Measurements from ENCODE around the gene ASTN2. TPM values are rescaled to one million over a fixed set of nuclear protein-coding genes. Genes with fewer than 3 reads are reported as not detected.

The ASTN2 gene
- total and polyA plus RNA-seq, 2 donors (not counting 3 experiments of a cell fraction or from before 2014, with no cell fraction given): 1.0 to 1.9 TPM

GRCh38 chr9:116900007-116900367 lies 514.9 kb downstream of the ASTN2 start:
- Histone ChIP-seq H2AFZ (ENCODE audit: low read depth, low read length) (no peak overlapping the region), H3K27ac (ENCODE audit: insufficient read depth, low read depth, low read length) (no peak overlapping the region), H3K36me3 (ENCODE audit: control insufficient read depth in 2 of 2, extremely low read depth in 1 of 2, insufficient read depth in 2 of 2, low read length in 2 of 2) (no peaks in the 10 kb centered on the region), H4K20me1 (replicated peaks; ENCODE audit: control insufficient read depth, extremely low read depth, insufficient read depth, low read length) (no peaks in the 10 kb centered on the region), H3K4me1 (ENCODE audit: control insufficient read depth, extremely low read depth, insufficient read depth, low read length) (no peaks in the 10 kb centered on the region), H3K9me1 (replicated peaks; ENCODE audit: control insufficient read depth, extremely low read depth, insufficient read depth, low read length) (no peaks in the 10 kb centered on the region), H3K9me3 (replicated peaks; ENCODE audit: control insufficient read depth, insufficient read depth, low read length) (peaks cover 1% of the 10 kb centered on the region), H3K4me3 (replicated peaks in 1 of 3; ENCODE audit: insufficient read depth in 1 of 3, low read depth in 1 of 3, low read length in 3 of 3) (no peak overlapping the region), H3K79me2 (ENCODE audit: control insufficient read depth, insufficient read depth, low read length) (no peaks in the 10 kb centered on the region), H3K9ac (replicated peaks; ENCODE audit: extremely low read depth, insufficient read depth, low read length) (no peak overlapping the region), H3K4me2 (ENCODE audit: insufficient read depth, low read length) (no peak overlapping the region), H3K27me3 (ENCODE audit: control insufficient read depth in 2 of 2, insufficient read depth in 2 of 2, low read length in 2 of 2) (no peaks in the 10 kb centered on the region)
- FAIRE-seq (no peak), DNase-seq (ENCODE audit: low read depth, low spot score) (no peak)
- CTCF ChIA-PET: no interaction called here
- intact Hi-C loops (cut with micrococcal nuclease) (no loop called here), dilution Hi-C loops (cut with MboI; ENCODE audit: extremely low pct_ligation_motif_present, low sequenced_read_pairs) (no loop called here)
- TF ChIP-seq POLR2AphosphoS5 (IDR thresholded peaks at IDR 0.05; ENCODE audit: insufficient read depth, low read depth, low read length) (no peak), MYC (IDR thresholded peaks at IDR 0.05; ENCODE audit: low read depth, low read length) (no peak), GATA2 (IDR thresholded peaks at IDR 0.05; ENCODE audit: insufficient read depth, insufficient read length, low read depth, low read length) (no peak), FOS (IDR thresholded peaks at IDR 0.05; ENCODE audit: borderline replicate concordance, insufficient read depth, low read length) (no peak), MAX (IDR thresholded peaks at IDR 0.05; ENCODE audit: insufficient read depth, insufficient read length) (no peak), EZH2 (IDR thresholded peaks at IDR 0.05; ENCODE audit: borderline replicate concordance, low read depth, low read length, severe bottlenecking) (no peak), POLR2A (IDR thresholded peaks at IDR 0.05; ENCODE audit: low read depth, low read length) (no peak), CTCF (IDR thresholded peaks at IDR 0.05; ENCODE audit: extremely low read depth in 1 of 2, insufficient read depth in 1 of 2, low read depth in 1 of 2, low read length in 2 of 2) (no peak), JUN (IDR thresholded peaks at IDR 0.05; ENCODE audit: borderline replicate concordance, insufficient read depth, insufficient read length, low read depth) (no peak)
- POLR2A ChIA-PET: no interaction called here
- BruUV-seq (replicated peaks): no TSS peak

All from endothelial cell of umbilical vein (primary cell).